Kidney tubule cell (primary cell): ENCODE results near the gene KMT2B.

Source experiments
- DNase-seq: peaks from one replicate; pipeline ENCODE4 v3.0.0-alpha.2; 2018; ENCODE audit warnings: low spot score

Gene KMT2B

DNA sequence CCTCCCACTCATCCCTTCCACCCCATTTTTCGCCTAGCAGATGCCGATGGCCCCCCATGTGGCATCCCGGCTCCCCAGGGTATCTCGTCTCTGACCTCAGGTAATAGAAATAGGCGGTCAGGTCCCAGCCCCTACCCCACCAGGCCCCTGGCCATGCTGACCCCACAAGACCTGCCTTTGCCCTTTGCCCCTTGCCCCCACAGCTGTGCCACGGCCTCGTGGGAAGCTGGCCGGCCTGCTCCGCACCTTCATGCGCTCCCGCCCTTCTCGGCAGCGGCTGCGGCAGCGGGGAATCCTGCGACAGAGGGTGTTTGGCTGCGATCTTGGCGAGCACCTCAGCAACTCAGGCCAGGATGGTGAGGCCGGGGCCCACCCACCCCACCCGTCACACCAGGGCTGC lies 62.9 kb downstream of the KMT2B start:
- DNase-seq = no peak

DNA sequence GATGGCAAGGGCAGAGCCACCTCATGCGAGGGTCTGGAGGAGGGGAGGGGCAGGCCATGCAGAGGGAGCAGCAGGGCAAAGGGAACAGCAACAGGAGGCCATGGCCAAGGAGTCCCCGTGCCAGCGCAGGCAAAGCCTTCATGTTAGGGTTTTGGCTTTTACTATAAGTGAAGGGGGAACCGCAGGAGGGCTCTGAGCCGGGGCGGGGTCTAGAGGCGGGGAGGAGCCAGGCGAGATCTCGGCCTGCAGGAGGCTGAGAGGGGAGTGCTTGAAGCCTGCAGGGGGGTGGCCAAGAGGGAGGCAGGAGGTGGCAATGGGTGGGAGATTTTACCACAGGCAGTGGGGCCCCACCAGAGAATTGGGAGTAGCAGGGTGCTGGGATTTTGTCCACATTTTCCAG lies 63.8 kb downstream of the KMT2B start:
- DNase-seq = no peak

DNA sequence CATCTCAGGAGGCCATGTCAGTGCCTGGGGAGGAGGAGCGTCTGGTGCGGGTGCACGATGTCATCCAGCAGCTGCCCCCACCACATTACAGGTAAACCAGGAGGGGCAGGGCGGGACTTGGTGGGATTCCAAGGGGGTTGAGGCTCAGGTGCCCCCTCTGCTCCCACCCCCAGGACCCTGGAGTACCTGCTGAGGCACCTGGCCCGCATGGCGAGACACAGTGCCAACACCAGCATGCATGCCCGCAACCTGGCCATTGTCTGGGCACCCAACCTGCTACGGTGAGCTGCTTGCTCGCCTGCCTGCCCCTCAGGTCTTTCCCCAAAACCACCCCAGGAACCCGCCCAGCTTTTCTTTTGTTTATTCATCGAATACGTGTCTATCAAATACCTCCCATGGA lies 64.8 kb downstream of the KMT2B start:
- no peak for DNase-seq

DNA sequence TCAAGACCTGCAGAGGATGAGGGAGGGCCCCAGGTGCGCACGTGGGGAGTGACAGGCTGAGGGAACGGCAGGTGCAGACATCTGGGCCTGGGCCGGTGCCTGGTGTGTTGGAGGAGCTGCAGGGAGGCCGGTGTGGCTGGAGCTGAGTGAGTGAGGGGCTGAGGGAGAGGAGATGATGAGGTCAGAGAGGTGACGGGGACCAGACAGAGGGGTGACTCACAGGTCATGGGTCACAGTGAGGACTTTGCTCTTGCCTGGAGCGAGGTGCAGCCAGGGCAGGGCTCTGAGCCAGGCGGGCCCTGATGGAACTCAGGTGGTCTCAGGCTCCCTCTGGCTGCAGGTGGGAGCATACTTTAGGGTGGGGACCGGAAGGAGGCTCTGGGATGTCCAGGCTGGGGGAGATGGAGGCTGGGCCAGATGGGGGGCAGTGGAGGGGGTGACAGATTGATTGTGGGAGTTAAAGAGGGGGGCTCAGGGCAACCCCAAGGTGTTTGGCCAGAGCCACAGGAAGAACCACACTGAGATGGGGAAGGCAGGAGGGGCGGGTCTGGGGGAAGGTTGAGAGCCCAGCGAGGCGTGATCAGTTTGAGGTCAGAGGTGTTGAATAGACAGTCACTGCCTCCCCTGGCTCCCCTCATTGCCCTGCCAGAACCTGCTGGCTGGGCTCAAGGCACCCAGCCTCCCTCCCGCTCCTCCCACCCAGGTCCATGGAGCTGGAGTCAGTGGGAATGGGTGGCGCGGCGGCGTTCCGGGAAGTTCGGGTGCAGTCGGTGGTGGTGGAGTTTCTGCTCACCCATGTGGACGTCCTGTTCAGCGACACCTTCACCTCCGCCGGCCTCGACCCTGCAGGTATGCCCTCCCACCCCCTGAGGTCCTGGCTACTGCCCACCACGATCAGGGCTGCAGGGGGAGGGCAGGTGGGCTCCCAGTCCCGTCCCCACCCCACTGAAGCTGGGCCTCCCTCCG lies 65.9 kb downstream of the KMT2B start:
- DNase-seq = no peak

DNA sequence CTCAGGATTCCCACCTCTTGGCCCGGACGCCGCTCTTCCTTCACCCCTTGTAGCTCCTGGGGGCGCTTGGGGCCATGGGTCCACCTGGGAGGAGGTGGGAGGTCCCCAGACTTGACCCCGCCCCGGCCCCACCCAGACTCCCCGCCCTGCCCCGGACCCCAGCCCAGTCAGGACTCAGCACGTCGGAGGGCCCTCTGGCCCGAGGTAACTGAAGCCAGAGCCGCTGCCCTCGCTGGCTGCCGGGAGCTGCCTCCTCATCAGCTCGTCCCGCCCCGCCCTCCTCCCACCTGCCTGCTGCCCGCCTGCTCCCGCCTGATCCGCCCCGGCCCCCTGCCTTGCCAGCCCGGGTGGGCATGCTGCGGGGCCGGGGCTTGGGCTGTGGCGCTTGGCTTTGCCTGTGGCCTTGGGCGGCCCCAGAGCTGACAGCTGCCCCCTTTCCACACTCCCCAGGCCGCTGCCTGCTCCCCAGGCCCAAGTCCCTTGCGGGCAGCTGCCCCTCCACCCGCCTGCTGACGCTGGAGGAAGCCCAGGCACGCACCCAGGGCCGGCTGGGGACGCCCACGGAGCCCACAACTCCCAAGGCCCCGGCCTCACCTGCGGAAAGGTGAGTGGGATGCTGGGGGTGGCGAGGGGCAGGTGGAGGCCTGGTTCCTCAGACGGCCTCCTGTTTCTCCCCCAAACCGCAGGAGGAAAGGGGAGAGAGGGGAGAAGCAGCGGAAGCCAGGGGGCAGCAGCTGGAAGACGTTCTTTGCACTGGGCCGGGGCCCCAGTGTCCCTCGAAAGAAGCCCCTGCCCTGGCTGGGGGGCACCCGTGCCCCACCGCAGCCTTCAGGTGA lies 66.9 kb downstream of the KMT2B start:
- DNase-seq = no peak

DNA sequence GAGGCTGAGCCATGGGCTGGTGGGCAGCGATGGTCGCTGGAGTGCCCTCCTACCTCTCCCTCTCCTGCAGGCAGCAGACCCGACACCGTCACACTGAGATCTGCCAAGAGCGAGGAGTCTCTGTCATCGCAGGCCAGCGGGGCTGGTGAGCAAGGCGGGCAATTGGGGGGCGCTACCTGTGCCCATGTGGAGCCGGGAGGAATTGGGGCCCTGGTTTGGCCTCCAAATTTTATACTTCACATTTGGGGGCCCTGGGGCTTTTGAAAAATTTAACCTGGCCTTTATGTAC lies 67.5 kb downstream of the KMT2B start:
- DNase-seq = no peak

DNA sequence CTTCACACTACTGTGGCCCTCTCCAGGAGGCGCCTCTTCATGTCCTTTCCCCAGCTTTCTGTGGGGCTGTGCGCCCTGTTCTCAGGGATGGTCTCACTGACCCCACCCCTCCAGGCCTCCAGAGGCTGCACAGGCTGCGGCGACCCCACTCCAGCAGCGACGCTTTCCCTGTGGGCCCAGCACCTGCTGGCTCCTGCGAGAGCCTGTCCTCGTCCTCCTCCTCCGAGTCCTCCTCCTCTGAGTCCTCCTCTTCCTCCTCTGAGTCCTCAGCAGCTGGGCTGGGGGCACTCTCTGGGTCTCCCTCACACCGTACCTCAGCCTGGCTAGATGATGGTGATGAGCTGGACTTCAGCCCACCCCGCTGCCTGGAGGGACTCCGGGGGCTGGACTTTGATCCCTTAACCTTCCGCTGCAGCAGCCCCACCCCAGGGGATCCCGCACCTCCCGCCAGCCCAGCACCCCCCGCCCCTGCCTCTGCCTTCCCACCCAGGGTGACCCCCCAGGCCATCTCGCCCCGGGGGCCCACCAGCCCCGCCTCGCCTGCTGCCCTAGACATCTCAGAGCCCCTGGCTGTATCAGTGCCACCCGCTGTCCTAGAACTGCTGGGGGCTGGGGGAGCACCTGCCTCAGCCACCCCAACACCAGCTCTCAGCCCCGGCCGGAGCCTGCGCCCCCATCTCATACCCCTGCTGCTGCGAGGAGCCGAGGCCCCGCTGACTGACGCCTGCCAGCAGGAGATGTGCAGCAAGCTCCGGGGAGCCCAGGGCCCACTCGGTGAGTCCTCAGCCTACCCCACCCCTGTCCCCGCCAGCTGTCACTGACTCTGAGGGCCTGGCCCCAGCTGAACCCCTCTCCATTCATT lies 68.7 kb downstream of the KMT2B start:
- DNase-seq = no peak

DNA sequence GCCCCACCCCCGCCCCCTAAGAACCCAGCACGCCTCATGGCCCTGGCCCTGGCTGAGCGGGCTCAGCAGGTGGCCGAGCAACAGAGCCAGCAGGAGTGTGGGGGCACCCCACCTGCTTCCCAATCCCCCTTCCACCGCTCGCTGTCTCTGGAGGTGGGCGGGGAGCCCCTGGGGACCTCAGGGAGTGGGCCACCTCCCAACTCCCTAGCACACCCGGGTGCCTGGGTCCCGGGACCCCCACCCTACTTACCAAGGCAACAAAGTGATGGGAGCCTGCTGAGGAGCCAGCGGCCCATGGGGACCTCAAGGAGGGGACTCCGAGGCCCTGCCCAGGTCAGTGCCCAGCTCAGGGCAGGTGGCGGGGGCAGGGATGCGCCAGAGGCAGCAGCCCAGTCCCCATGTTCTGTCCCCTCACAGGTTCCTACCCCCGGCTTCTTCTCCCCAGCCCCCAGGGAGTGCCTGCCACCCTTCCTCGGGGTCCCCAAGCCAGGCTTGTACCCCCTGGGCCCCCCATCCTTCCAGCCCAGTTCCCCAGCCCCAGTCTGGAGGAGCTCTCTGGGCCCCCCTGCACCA lies 69.5 kb downstream of the KMT2B start:
- DNase-seq = no peak
